ENCODE data around the gene SLC9A7.
"Not testable (repeated sequence)": the region's sequence is repeated elsewhere in the genome, so short reads cannot be mapped to it uniquely, and the experiment has no call there.

SLC9A7 gene

GRCh38 chrX:46735622-46736021 is 23.3 kb downstream of the SLC9A7 start:
- TF ChIP-seq, protein P1, sequence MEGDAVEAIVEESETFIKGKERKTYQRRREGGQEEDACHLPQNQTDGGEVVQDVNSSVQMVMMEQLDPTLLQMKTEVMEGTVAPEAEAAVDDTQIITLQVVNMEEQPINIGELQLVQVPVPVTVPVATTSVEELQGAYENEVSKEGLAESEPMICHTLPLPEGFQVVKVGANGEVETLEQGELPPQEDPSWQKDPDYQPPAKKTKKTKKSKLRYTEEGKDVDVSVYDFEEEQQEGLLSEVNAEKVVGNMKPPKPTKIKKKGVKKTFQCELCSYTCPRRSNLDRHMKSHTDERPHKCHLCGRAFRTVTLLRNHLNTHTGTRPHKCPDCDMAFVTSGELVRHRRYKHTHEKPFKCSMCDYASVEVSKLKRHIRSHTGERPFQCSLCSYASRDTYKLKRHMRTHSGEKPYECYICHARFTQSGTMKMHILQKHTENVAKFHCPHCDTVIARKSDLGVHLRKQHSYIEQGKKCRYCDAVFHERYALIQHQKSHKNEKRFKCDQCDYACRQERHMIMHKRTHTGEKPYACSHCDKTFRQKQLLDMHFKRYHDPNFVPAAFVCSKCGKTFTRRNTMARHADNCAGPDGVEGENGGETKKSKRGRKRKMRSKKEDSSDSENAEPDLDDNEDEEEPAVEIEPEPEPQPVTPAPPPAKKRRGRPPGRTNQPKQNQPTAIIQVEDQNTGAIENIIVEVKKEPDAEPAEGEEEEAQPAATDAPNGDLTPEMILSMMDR (IDR thresholded peaks at IDR 0.05), result no peak
- Histone ChIP-seq H3K27ac (no peak overlapping the region), H3K9ac (no peak overlapping the region), H3K36me3 (ENCODE audit: control insufficient read depth, insufficient read depth, low read length) (no peaks in the 10 kb centered on the region), H3K4me3 (ENCODE audit: low read depth, low read length) (no peak overlapping the region), H3K27me3 (ENCODE audit: control insufficient read depth, insufficient read depth, low read length) (no peaks in the 10 kb centered on the region), H3K9me3 (ENCODE audit: control insufficient read depth, low read length) (no peaks in the 10 kb centered on the region), H2AFZ (no peak overlapping the region), H3K4me2 (ENCODE audit: low read length) (no peak overlapping the region), H3K4me1 (no peaks in the 10 kb centered on the region), H3K79me2 (peaks cover 2% of the 10 kb centered on the region)

- TF ChIP-seq, protein P1 (IDR thresholded peaks at IDR 0.05), result no peak
- Histone ChIP-seq H3K27ac (no peak overlapping the region), H3K4me1 (no peaks in the 10 kb centered on the region), H3K9ac (no peak overlapping the region), H2AFZ (no peak overlapping the region), H3K4me2 (ENCODE audit: low read length) (no peak overlapping the region), H3K79me2 (no peaks in the 10 kb centered on the region), H3K9me3 (ENCODE audit: control insufficient read depth, low read length) (no peaks in the 10 kb centered on the region), H3K27me3 (ENCODE audit: control insufficient read depth, insufficient read depth, low read length) (no peaks in the 10 kb centered on the region), H3K4me3 (ENCODE audit: low read depth, low read length) (no peak overlapping the region), H3K36me3 (ENCODE audit: control insufficient read depth, insufficient read depth, low read length) (no peaks in the 10 kb centered on the region)
Observed at GRCh38 chrX:46733226-46733625, 25.7 kb downstream of the SLC9A7 start.

DNA sequence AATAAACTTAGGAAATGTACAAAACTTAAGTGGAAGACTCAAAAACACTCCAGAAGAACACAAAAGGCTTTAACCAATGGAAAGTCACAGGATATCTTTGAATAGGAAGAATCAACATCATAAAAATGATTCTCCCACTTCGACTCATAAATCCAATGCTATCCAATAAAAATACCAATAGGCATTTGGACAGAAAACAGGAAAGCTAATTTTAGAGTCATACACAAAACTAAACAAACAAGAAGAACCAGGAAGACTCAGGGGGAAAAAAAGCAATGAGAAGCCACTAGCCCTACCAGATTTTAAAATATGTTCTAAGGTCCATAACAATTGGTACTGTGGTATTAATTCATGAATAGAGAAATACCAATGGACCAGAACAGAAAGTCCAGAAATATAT is 28.2 kb downstream of the SLC9A7 start:
- no peak overlapping the region for H2AFZ ChIP-seq
- H3K4me2 ChIP-seq (ENCODE audit: low read length), result no peak overlapping the region
- no peak overlapping the region for H3K27ac ChIP-seq
- no peak overlapping the region for H3K4me3 ChIP-seq (ENCODE audit: low read depth, low read length)
- H3K9me3 ChIP-seq (ENCODE audit: control insufficient read depth, low read length), result no peaks in the 10 kb centered on the region
- TF ChIP-seq, protein P1 (IDR thresholded peaks at IDR 0.05), result no peak
- peaks cover 3% of the 10 kb centered on the region for H3K79me2 ChIP-seq
- H3K27me3 ChIP-seq (ENCODE audit: control insufficient read depth, insufficient read depth, low read length), result no peaks in the 10 kb centered on the region
- H3K36me3 ChIP-seq (ENCODE audit: control insufficient read depth, insufficient read depth, low read length), result no peaks in the 10 kb centered on the region
- H3K9ac ChIP-seq, result no peak overlapping the region
- no peaks in the 10 kb centered on the region for H3K4me1 ChIP-seq

DNA sequence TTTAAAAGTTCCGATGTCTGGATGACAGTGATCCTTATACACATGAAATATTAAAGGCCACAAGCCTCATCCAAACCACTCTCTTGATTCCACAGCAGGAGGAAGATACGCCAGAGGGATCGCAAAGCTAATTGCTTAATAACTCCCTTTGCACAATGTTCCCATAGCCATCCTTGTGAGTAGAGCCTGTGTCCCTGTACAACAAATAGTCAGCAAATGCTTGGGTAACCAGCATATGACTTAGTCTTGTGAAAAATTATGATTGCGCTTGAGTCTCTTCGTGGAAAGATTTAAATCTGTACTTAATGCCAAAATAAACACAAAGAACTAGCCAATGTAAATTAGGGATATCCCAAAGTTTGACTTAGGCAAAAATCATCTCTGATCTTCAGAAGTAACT is 31.5 kb downstream of the SLC9A7 start:
- peaks cover 3% of the 10 kb centered on the region for H3K79me2 ChIP-seq
- TF ChIP-seq, protein P1 (IDR thresholded peaks at IDR 0.05), result no peak
- no peak overlapping the region for H3K27ac ChIP-seq
- no peaks in the 10 kb centered on the region for H3K27me3 ChIP-seq (ENCODE audit: control insufficient read depth, insufficient read depth, low read length)
- H3K36me3 ChIP-seq (ENCODE audit: control insufficient read depth, insufficient read depth, low read length), result no peaks in the 10 kb centered on the region
- H2AFZ ChIP-seq, result no peak overlapping the region
- H3K4me2 ChIP-seq (ENCODE audit: low read length), result no peak overlapping the region
- no peak overlapping the region for H3K9ac ChIP-seq
- no peak overlapping the region for H3K4me3 ChIP-seq (ENCODE audit: low read depth, low read length)
- H3K4me1 ChIP-seq, result no peaks in the 10 kb centered on the region
- no peaks in the 10 kb centered on the region for H3K9me3 ChIP-seq (ENCODE audit: control insufficient read depth, low read length)

GRCh38 chrX:46723569-46723927 is 35.4 kb downstream of the SLC9A7 start:
- not testable (repeated sequence) for H3K27me3 ChIP-seq (ENCODE audit: control insufficient read depth, insufficient read depth, low read length); H3K4me2 ChIP-seq (ENCODE audit: low read length); H2AFZ ChIP-seq; H3K36me3 ChIP-seq (ENCODE audit: control insufficient read depth, insufficient read depth, low read length); H3K79me2 ChIP-seq; H3K4me1 ChIP-seq; H3K4me3 ChIP-seq (ENCODE audit: low read depth, low read length); H3K27ac ChIP-seq; H3K9me3 ChIP-seq (ENCODE audit: control insufficient read depth, low read length); H3K9ac ChIP-seq

Measured in parathyroid adenoma (tissue), 2 donors.